Astrocyte (in vitro differentiated cells and primary cell): ENCODE data around the gene P2RY6.

Experiments
- CTCF ChIP-seq: IDR thresholded peaks from 2 replicates; pipeline ENCODE4 v1.5.1; 2011; ENCODE audit warnings: low read depth, mild to moderate bottlenecking, inconsistent platforms, low read length, moderate library complexity; ENCODE audit not compliant: insufficient read depth
- EZH2 ChIP-seq: IDR thresholded peaks from 2 replicates; pipeline ENCODE4 v1.6.1; 2012; ENCODE audit warnings: mild to moderate bottlenecking, low read length, inconsistent platforms; ENCODE audit not compliant: insufficient read depth

GRCh38 chr11:73322382-73323306 lies 50.5 kb downstream of the P2RY6 start:
- TF ChIP-seq CTCF (no peak), EZH2 (no peak)
